ENCODE data around the gene SLC16A7.

Gene SLC16A7

DNA sequence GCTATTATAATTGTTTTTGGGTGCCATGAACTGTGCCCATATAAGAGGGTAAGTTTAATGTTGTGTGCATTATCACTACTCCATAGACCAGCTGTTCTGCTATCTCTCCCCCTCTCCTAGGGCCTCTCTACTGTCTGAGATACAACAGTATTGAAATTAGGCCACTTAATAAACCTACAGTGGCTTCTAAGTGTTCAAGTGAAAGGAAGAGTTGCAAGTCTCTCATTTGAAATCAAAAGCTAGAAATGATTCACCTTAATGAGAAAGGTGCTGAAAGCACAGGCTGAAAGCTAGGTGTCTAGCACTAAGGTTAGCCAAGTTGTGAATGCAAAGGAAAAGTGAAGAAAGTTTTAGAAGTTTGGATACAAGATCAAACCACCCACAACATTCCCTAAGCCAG lies 168.0 kb downstream of the SLC16A7 start (continued):
- TF ChIP-seq, protein P1, sequence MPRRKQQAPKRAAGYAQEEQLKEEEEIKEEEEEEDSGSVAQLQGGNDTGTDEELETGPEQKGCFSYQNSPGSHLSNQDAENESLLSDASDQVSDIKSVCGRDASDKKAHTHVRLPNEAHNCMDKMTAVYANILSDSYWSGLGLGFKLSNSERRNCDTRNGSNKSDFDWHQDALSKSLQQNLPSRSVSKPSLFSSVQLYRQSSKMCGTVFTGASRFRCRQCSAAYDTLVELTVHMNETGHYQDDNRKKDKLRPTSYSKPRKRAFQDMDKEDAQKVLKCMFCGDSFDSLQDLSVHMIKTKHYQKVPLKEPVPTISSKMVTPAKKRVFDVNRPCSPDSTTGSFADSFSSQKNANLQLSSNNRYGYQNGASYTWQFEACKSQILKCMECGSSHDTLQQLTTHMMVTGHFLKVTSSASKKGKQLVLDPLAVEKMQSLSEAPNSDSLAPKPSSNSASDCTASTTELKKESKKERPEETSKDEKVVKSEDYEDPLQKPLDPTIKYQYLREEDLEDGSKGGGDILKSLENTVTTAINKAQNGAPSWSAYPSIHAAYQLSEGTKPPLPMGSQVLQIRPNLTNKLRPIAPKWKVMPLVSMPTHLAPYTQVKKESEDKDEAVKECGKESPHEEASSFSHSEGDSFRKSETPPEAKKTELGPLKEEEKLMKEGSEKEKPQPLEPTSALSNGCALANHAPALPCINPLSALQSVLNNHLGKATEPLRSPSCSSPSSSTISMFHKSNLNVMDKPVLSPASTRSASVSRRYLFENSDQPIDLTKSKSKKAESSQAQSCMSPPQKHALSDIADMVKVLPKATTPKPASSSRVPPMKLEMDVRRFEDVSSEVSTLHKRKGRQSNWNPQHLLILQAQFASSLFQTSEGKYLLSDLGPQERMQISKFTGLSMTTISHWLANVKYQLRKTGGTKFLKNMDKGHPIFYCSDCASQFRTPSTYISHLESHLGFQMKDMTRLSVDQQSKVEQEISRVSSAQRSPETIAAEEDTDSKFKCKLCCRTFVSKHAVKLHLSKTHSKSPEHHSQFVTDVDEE (CRISPR knock-in tag; IDR thresholded peaks at IDR 0.05) = no peak
- TF ChIP-seq TOX (CRISPR knock-in tag; IDR thresholded peaks at IDR 0.05; ENCODE audit: borderline replicate concordance) (no peak), BACH2 (CRISPR knock-in tag; IDR thresholded peaks at IDR 0.05; ENCODE audit: borderline replicate concordance) (no peak), ISL1 (CRISPR knock-in tag; IDR thresholded peaks at IDR 0.05) (no peak), ESRRG (CRISPR knock-in tag; IDR thresholded peaks at IDR 0.05) (no peak)
- TF ChIP-seq, protein P2, sequence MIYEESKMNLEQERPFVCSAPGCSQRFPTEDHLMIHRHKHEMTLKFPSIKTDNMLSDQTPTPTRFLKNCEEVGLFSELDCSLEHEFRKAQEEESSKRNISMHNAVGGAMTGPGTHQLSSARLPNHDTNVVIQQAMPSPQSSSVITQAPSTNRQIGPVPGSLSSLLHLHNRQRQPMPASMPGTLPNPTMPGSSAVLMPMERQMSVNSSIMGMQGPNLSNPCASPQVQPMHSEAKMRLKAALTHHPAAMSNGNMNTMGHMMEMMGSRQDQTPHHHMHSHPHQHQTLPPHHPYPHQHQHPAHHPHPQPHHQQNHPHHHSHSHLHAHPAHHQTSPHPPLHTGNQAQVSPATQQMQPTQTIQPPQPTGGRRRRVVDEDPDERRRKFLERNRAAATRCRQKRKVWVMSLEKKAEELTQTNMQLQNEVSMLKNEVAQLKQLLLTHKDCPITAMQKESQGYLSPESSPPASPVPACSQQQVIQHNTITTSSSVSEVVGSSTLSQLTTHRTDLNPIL (CRISPR knock-in tag; IDR thresholded peaks at IDR 0.05; ENCODE audit: low read depth) = no peak

DNA sequence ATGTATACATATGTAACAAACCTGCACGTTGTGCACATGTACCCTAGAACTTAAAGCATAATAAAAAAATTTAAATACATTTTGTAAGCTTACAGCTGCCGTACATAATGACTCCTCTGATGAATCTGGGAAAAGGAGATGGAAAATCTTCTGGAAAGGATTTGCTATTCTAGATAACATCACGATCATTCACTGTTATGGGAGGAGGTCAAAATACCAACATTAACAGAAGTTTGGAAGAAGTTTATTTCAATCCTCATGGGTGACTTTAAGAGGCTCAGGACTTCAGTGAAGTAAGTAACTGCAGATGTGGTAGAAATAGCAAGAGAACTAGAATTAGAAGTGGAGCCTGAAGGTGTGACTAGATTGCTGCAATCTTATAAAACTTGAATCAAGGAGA lies 172.2 kb downstream of the SLC16A7 start:
- no peak for ATAC-seq
- no peak for TF ChIP-seq ZC3H10 (CRISPR knock-in tag; IDR thresholded peaks at IDR 0.05)
- TF ChIP-seq, protein P3, sequence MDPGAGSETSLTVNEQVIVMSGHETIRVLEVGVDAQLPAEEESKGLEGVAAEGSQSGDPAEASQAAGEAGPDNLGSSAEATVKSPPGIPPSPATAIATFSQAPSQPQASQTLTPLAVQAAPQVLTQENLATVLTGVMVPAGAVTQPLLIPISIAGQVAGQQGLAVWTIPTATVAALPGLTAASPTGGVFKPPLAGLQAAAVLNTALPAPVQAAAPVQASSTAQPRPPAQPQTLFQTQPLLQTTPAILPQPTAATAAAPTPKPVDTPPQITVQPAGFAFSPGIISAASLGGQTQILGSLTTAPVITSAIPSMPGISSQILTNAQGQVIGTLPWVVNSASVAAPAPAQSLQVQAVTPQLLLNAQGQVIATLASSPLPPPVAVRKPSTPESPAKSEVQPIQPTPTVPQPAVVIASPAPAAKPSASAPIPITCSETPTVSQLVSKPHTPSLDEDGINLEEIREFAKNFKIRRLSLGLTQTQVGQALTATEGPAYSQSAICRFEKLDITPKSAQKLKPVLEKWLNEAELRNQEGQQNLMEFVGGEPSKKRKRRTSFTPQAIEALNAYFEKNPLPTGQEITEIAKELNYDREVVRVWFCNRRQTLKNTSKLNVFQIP (CRISPR knock-in tag; IDR thresholded peaks at IDR 0.05; ENCODE audit: borderline replicate concordance, low read depth) = no peak

DNA sequence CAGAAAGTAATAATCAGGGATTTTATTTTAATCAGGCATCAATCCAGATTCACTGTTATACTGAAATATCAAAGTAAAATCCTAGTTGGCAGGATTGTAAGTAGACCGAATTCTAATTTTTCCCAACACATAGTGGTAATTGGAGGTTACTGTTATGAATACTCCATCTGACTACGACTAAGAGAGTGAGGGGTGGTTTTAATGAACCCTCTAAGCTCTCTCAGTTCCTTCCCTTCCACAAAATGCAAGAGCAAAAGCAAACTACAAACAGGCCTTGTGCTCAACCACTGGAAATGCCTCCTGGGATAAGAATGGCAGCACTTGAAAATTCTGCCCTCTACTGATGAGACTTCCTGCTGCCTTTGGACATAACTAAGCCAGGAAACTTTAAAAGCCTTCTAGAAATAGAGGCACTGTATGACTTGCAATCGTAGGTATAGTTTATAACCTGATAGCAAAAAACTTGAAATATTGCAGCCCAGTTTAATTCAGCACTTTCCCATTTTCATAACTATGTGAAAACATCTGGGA lies 184.8 kb downstream of the SLC16A7 start:
- ATAC-seq = peak; percentile 42; the same call in 2 of the 3 replicates

DNA sequence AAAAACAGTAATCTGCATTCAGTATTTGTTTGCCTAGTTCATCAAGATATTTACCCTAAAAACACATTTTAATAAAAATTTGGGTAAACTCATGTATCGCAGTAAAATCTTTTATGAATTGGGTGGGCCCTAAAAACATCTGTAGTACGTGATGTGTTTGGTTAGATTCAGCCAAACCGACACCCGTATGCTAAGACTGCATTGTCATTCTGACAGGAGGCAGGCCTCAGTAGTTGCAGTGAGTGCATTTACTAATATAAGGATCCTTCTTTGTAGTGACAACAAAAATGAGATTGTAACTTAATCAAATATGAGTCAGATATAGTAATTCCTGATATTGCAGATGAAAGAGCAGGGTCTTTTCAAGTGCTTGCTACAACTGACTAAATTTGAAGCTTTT lies 191.8 kb downstream of the SLC16A7 start:
- no peak for ATAC-seq
- TF ChIP-seq TOX (CRISPR knock-in tag; IDR thresholded peaks at IDR 0.05; ENCODE audit: borderline replicate concordance) (no peak), ZC3H10 (CRISPR knock-in tag; IDR thresholded peaks at IDR 0.05) (no peak), ZFP30 (CRISPR knock-in tag; IDR thresholded peaks at IDR 0.05) (no peak), ZNF70 (CRISPR knock-in tag; IDR thresholded peaks at IDR 0.05) (no peak), PPARA (CRISPR knock-in tag; IDR thresholded peaks at IDR 0.05; ENCODE audit: borderline replicate concordance) (no peak)

More for the DNA sequence above, 184.8 kb downstream of the SLC16A7 start:
- TF ChIP-seq PPARA (CRISPR knock-in tag; IDR thresholded peaks at IDR 0.05; ENCODE audit: borderline replicate concordance) = no peak

DNA sequence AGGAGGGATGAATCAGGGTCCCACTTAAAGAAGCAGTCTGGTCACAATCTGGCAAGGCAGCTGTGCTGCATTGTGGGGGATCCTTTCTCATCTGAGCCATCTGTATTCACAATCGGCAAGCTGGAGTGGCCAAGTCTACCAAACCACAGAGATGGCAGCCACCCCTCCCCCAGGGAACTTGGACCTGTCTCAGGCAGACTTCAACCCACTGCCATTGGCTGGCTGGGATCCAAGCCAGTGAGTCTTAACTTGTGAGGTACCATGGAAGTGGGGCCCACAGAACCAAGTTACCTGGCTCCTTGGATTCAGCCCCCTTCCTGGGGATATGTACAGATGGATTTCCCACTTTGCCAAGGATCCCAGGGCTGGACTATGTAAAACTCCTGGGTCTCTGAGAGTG lies 196.8 kb downstream of the SLC16A7 start:
- ATAC-seq = no peak
- TF ChIP-seq ARNTL (CRISPR knock-in tag; IDR thresholded peaks at IDR 0.05; ENCODE audit: borderline replicate concordance, low read depth) (no peak), ZNF8 (CRISPR knock-in tag; IDR thresholded peaks at IDR 0.05) (no peak), ZFP30 (CRISPR knock-in tag; IDR thresholded peaks at IDR 0.05) (no peak), GLIS3 (CRISPR knock-in tag; IDR thresholded peaks at IDR 0.05) (no peak), ZFP3 (CRISPR knock-in tag; IDR thresholded peaks at IDR 0.05) (no peak), ZNF70 (CRISPR knock-in tag; IDR thresholded peaks at IDR 0.05) (no peak), TOX (CRISPR knock-in tag; IDR thresholded peaks at IDR 0.05; ENCODE audit: borderline replicate concordance) (no peak), ZNF565 (CRISPR knock-in tag; conservative IDR thresholded peaks at IDR 0.05; ENCODE audit: low read depth) (no peak), ZC3H10 (CRISPR knock-in tag; IDR thresholded peaks at IDR 0.05) (no peak), TCF4 (CRISPR knock-in tag; IDR thresholded peaks at IDR 0.05; ENCODE audit: borderline replicate concordance) (no peak), SNAI2 (CRISPR knock-in tag; IDR thresholded peaks at IDR 0.05) (no peak), BACH2 (CRISPR knock-in tag; IDR thresholded peaks at IDR 0.05; ENCODE audit: borderline replicate concordance) (no peak), ISL1 (CRISPR knock-in tag; IDR thresholded peaks at IDR 0.05) (no peak)
- TF ChIP-seq, protein P3 (CRISPR knock-in tag; IDR thresholded peaks at IDR 0.05; ENCODE audit: borderline replicate concordance, low read depth) = no peak
- TF ChIP-seq, protein P1 (CRISPR knock-in tag; IDR thresholded peaks at IDR 0.05) = no peak
- TF ChIP-seq, protein P2 (CRISPR knock-in tag; IDR thresholded peaks at IDR 0.05; ENCODE audit: low read depth) = no peak
